EL (cell line): ENCODE results near the gene ADAMTS19.
A peak's percentile ranks its signal among the peaks of the same experiment; 100 is the strongest.

ENCODE experiments used
- DNase-seq: peaks from one replicate; pipeline ENCODE4 v3.0.0-alpha.2; 2016

Gene ADAMTS19

DNA sequence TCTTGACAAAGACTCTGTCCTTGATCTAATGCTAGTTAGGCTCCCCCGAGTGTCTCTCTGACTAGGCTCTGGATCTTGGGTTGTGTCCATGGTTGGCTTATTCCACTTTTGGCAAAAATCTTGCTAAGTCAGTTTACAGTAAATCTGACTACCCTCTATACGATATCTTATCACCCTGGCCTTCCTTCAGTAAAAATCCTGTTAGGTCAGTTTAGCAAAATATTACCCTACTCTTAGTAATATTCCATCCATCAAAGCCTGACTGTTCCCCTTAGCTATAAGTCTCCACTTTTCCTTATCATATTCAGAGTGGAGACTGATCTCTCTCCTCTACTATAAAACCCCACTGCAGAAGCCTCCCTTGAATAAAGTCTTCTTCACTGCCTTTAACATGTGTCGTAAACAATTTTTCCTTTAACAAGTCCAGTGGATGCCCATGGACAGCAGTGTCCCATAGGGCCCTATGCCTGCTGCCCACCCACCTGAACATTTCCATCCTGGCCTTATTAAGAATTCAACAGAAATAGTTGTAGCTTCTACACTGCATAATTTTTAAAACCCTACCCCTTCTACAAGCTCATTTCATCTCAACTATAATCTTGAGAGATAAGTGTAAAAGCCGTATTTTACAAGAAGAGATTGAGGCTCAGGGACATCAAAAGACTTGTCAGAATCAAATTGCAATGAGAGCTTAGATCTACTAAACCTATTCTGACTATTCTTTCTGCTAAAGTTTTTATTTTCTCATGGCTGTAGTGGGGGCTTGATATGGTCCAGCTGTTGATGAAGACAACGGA, 310.1 kb downstream of the ADAMTS19 start:
- DNase-seq: no peak

DNA sequence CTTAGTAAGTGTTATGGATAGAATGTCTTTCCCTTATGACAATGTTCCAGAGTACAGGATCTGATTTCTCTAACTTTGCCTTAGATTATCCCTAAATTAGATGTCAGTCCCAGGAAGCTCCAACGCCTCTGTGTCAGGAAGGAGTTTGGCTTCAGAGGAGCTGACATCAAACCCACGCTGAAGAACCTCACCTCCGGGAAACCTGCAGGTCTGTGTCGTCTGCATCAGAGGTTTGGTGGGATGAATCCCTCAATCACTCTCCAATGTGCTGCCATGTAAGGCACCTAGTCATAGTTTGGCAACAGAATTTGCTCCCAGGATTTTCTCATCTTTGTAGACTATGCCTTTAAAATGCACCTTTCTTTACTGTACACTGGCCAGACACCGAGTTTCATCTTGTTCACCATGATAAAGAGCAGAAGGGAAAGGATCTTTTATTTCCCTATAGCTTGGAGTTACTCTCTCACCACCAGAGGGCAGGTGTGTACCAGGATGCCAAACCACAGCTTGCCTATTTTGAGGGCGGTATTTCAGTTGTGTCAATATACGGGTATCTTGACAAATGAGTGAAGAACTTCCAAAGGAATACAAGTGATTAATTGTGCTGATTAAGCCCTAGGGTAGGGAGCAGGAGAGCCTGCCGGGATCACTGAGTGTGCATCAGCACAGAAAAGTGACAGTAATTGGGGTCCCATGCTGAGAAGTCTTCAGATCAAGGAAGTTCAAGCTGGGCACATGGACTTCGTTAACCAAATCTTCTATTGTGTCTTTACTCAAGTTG, 311.1 kb downstream of the ADAMTS19 start:
- peak; percentile 40 for DNase-seq

DNA sequence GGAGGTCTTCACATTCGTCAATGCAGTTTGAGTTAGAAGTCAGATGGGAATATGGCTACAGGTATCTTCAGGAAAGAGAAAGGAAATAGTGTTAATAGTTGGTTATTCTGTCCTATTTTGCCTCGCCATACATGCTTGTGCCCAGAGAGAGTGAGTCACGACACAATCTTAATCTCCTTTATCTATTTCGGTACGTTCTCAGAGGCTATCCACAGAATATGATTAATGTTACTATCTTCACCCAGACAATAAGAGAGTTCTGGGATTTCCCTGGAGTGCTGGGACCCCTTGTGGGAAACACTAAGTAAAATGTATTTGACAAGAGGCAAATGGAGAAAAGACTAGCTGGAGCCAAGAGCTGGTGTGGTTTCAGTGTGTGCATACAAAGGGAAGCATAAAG, 313.3 kb downstream of the ADAMTS19 start:
- DNase-seq: no peak

DNA sequence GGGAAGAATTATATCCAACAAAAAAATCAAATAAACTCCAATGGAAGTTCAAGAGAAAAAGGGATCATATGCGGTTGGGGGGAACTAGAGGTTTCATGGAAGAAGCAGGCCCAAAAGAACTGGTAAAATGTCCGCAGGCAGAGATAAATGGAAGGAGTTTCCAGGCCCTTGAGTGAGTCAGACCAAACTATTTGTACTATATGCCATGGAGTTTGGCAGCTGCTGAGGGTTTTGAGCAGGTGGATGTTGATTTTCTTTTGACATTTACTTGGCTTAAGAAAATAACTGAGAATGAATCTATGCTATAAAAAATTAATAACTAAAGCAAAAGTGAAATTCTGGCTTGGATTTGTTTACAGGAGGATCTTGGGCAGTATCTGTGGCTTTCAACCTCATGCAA, 321.5 kb downstream of the ADAMTS19 start:
- DNase-seq: no peak
